DND-41 (cell line): ENCODE results near the gene RHBDL2.

Source experiments
- EZH2 ChIP-seq: IDR thresholded peaks from 3 replicates; pipeline ENCODE4 v1.6.1; 2012; ENCODE audit warnings: borderline replicate concordance, low read depth, mild to moderate bottlenecking, moderate library complexity, low read length, inconsistent platforms; ENCODE audit not compliant: severe bottlenecking
- TF ChIP-seq, protein P1 (sequence below): IDR thresholded peaks from 2 replicates; pipeline ENCODE4 v1.5.1; 2012; ENCODE audit warnings: borderline replicate concordance, low read length, moderate library complexity, mild to moderate bottlenecking; ENCODE audit not compliant: poor library complexity, severe bottlenecking; ENCODE audit errors: extremely low read depth

GRCh38 chr1:38840281-38840680 lies 101.3 kb downstream of the RHBDL2 start:
- TF ChIP-seq, protein P1, sequence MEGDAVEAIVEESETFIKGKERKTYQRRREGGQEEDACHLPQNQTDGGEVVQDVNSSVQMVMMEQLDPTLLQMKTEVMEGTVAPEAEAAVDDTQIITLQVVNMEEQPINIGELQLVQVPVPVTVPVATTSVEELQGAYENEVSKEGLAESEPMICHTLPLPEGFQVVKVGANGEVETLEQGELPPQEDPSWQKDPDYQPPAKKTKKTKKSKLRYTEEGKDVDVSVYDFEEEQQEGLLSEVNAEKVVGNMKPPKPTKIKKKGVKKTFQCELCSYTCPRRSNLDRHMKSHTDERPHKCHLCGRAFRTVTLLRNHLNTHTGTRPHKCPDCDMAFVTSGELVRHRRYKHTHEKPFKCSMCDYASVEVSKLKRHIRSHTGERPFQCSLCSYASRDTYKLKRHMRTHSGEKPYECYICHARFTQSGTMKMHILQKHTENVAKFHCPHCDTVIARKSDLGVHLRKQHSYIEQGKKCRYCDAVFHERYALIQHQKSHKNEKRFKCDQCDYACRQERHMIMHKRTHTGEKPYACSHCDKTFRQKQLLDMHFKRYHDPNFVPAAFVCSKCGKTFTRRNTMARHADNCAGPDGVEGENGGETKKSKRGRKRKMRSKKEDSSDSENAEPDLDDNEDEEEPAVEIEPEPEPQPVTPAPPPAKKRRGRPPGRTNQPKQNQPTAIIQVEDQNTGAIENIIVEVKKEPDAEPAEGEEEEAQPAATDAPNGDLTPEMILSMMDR = no peak
- TF ChIP-seq EZH2 = no peak
